ENCODE results near the gene ATP10B.

DNA sequence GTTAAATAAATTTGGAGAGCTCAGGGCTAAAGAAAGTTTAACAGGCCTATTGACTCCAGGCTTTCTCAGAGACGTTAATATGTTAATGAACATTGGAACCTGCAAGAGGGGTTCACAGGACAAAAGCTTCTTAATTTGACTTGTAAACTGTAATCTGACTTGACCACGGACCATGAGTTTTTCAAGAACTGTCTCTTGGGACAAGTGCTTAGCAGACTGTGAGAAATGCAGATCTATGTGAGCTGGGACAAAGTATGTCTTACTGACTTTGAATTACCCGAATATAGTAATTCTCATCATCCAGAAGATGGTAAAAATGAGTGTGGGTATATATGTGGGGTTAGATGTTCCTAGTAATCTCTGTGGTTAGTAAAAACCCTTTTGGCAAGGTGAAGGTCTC lies 186.6 kb downstream of the ATP10B start:
- TF ChIP-seq, protein P1, sequence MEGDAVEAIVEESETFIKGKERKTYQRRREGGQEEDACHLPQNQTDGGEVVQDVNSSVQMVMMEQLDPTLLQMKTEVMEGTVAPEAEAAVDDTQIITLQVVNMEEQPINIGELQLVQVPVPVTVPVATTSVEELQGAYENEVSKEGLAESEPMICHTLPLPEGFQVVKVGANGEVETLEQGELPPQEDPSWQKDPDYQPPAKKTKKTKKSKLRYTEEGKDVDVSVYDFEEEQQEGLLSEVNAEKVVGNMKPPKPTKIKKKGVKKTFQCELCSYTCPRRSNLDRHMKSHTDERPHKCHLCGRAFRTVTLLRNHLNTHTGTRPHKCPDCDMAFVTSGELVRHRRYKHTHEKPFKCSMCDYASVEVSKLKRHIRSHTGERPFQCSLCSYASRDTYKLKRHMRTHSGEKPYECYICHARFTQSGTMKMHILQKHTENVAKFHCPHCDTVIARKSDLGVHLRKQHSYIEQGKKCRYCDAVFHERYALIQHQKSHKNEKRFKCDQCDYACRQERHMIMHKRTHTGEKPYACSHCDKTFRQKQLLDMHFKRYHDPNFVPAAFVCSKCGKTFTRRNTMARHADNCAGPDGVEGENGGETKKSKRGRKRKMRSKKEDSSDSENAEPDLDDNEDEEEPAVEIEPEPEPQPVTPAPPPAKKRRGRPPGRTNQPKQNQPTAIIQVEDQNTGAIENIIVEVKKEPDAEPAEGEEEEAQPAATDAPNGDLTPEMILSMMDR (IDR thresholded peaks at IDR 0.05; ENCODE audit: insufficient read depth, low read length, poor library complexity, severe bottlenecking) = no peak
- TF ChIP-seq EZH2phosphoT487 (conservative IDR thresholded peaks at IDR 0.05; ENCODE audit: low read length) = no peak
